B cell (primary cell): ENCODE measurements around the gene ZMYND15. TPM values are rescaled to one million over a fixed set of nuclear protein-coding genes. Genes with fewer than 3 reads are reported as not detected.

Experiments
- ATAC-seq: fragments of 200-7000 bp; cut with Tn5 transposase; one replicate; pipeline ENCODE4 v1.10.0; 2021; ENCODE audit warnings: low read depth, mild to moderate bottlenecking, moderate number of reproducible peaks, moderate library complexity
- CTCF ChIA-PET: fragments of 350-600 bp; sonication (Branson Sonifier 250); formaldehyde crosslinking; loops from one replicate; lab custom pipeline; 2021; ENCODE audit warnings: antibody characterized with exemption, inconsistent platforms; lab: Charles Lee
- POLR2A ChIA-PET: fragments of 350-600 bp; sonication (Branson Sonifier 250); formaldehyde crosslinking; loops from one replicate; lab custom pipeline; 2021; ENCODE audit warnings: antibody characterized with exemption; lab: Charles Lee
- DNase-seq: peaks from one replicate; pipeline ENCODE4 v3.0.0; 2013
- H2AFZ ChIP-seq: 2 replicates; pipeline ENCODE4 v1.6.1; 2012; ENCODE audit warnings: mild to moderate bottlenecking, low read depth, low read length; ENCODE audit not compliant: insufficient read depth, poor library complexity, severe bottlenecking
- H3K27ac ChIP-seq, 2 donors: 1 replicate in 1 of 2; 2 replicates in 1 of 2; pipeline ENCODE4 v1.5.1; 2012 to 2013; ENCODE audit warnings: low read length in 2 of 2, mild to moderate bottlenecking in 2 of 2, moderate library complexity in 1 of 2
- H3K27me3 ChIP-seq, 4 experiments: fragments of 200-600 bp in 1 of 4; sonication (generic) in 1 of 4; replicated peaks in 1 of 4; 1 replicate in 2 of 4; 2 replicates in 2 of 4; pipeline versions ENCODE4 v1.6.1 to v1.7.0; 2013 to 2016; ENCODE audit warnings: low read length in 3 of 4, mild to moderate bottlenecking in 2 of 4, mixed read lengths in 1 of 4, moderate library complexity in 1 of 4; ENCODE audit not compliant: insufficient read depth in 4 of 4, control insufficient read depth in 3 of 4; ENCODE audit errors: control extremely low read depth in 1 of 4
- H3K36me3 ChIP-seq, 2 experiments: replicated peaks in 1 of 2; 1 replicate in 1 of 2; 2 replicates in 1 of 2; pipeline versions ENCODE4 v1.6.1 to v1.7.1; 2013; ENCODE audit warnings: low read length in 1 of 2; ENCODE audit not compliant: insufficient read depth in 2 of 2, control insufficient read depth in 1 of 2; ENCODE audit errors: control extremely low read depth in 1 of 2, extremely low read depth in 1 of 2
- H3K4me1 ChIP-seq, 2 donors: fragments of 200-600 bp in 1 of 2; sonication (generic) in 1 of 2; 1 replicate in 1 of 2; 2 replicates in 1 of 2; pipeline versions ENCODE4 v1.5.1 to v1.6.1; 2013 to 2017; ENCODE audit warnings: low read length in 2 of 2; ENCODE audit not compliant: control insufficient read depth in 2 of 2, insufficient read depth in 2 of 2
- H3K4me2 ChIP-seq: replicated peaks from 2 replicates; pipeline ENCODE3; 2012; ENCODE audit warnings: mild to moderate bottlenecking, low read depth, low read length; ENCODE audit not compliant: poor library complexity, severe bottlenecking
- H3K4me3 ChIP-seq, 5 experiments: fragments of 200-600 bp in 1 of 5; sonication (generic) in 1 of 5; 1 replicate in 3 of 5; 2 replicates in 2 of 5; pipeline versions ENCODE4 v1.5.1 to v1.7.0; 2011 to 2016; ENCODE audit warnings: low read length in 4 of 5, mild to moderate bottlenecking in 4 of 5, low read depth in 2 of 5, control low read depth in 1 of 5, moderate library complexity in 1 of 5; ENCODE audit not compliant: insufficient read depth in 1 of 5; ENCODE audit errors: control extremely low read depth in 1 of 5, extremely low read depth in 1 of 5
- H3K79me2 ChIP-seq: fragments of 200-600 bp; sonication (generic); one replicate; pipeline ENCODE4 v1.6.0; 2016; ENCODE audit warnings: low read length; ENCODE audit not compliant: control insufficient read depth, insufficient read depth
- H3K9ac ChIP-seq: fragments of 200-600 bp; sonication (generic); 2 replicates; pipeline ENCODE4 v1.6.1; 2017; ENCODE audit warnings: mild to moderate bottlenecking, low read length, moderate library complexity
- H3K9me3 ChIP-seq, 3 donors: one replicate each; pipeline versions ENCODE4 v1.6.1 to v1.7.1; 2013; ENCODE audit warnings: low read length in 2 of 3; ENCODE audit not compliant: control insufficient read depth in 2 of 3, insufficient read depth in 1 of 3; ENCODE audit errors: control extremely low read depth in 1 of 3
- H4K20me1 ChIP-seq: 2 replicates; pipeline ENCODE4 v1.6.0; 2012; ENCODE audit warnings: mild to moderate bottlenecking, low read length; ENCODE audit not compliant: insufficient read depth, control insufficient read depth, poor library complexity, severe bottlenecking
- H3K27ac Mint-ChIP-seq: one replicate; pipeline ENCODE4 v1.8.0; 2021; ENCODE audit warnings: mixed read lengths
- H3K27me3 Mint-ChIP-seq: one replicate; pipeline ENCODE4 v1.8.0; 2021; ENCODE audit warnings: mixed read lengths
- H3K4me1 Mint-ChIP-seq: one replicate; pipeline ENCODE4 v1.8.0; 2021; ENCODE audit warnings: mixed read lengths
- H3K4me3 Mint-ChIP-seq: one replicate; pipeline ENCODE4 v1.8.0; 2021; ENCODE audit warnings: mixed read lengths
- H3K9me3 Mint-ChIP-seq: one replicate; pipeline ENCODE4 v1.8.0; 2022; ENCODE audit warnings: mixed read lengths; ENCODE audit not compliant: insufficient read depth
- CTCF ChIP-seq: fragments of 200-600 bp; IDR thresholded peaks from one replicate; pipeline ENCODE4 v1.8.0; 2022; ENCODE audit warnings: antibody characterized with exemption, mild to moderate bottlenecking
- EZH2 ChIP-seq: IDR thresholded peaks from 2 replicates; pipeline ENCODE4 v1.6.1; 2012; ENCODE audit warnings: borderline replicate concordance, low read depth, mild to moderate bottlenecking, moderate library complexity, low read length; ENCODE audit not compliant: insufficient read depth, poor library complexity, severe bottlenecking
- WGBS: methylation state at CpG from one replicate; pipeline ENCODE4 v1.1.5; 2013; ENCODE audit warnings: missing lambda C conversion rate; ENCODE audit not compliant: insufficient coverage; 5-methylcytosine and 5-hydroxymethylcytosine counted together
- intact Hi-C: fragments of 100-400 bp; cut with micrococcal nuclease; formaldehyde crosslinking; loops from one replicate; pipeline ENCODE4 v1.10.0; 2022
- polyA plus RNA-seq: library from polyadenylated mRNA; depleted of rRNA; stranded (reverse); fragments of >200 nt; gene quantifications from 2 replicates; pipeline ENCODE4 v1.2.3, GENCODE V29; 2012
- total RNA-seq, 2 donors: library from RNA; stranded (reverse); fragments of 120-200 nt in 1 of 2; gene quantifications; 1 replicate in 1 of 2; 2 replicates in 1 of 2; pipeline versions ENCODE4 v1.2.3 to v1.2.4, GENCODE V29; 2013 to 2022

The ZMYND15 gene
- total and polyA plus RNA-seq, 2 donors (not counting 1 experiment from before 2014, with no cell fraction given) = 0.72 to 2.5 TPM

GRCh38 chr17:4788807-4789700, 49.4 kb downstream of the ZMYND15 start, which contains the start of gene GLTPD2:
TSS of gene GLTPD2 (plus strand) at chr17:4788964. CDS start at chr17:4789012, 48 bp downstream.
- WGBS = 31% methylated on average over 61 of the region's 62 CpGs
- ChIA-PET POLR2A (interaction anchor here (0.8 to 1.7 kb wide), 6 partner anchors 19 to 179 kb away, joined by 3 to 5 read pairs (median 4); partner anchors contain the start of genes MED11, MINK1, PFN1 and SPAG7), CTCF (interaction anchor here (0.6 to 3.2 kb wide), 22 partner anchors 13 to 151 kb away, joined by 3 to 36 read pairs (median 5); partner anchors contain the start of genes ARRB2, C17orf114, CHRNE and CXCL16)
- intact Hi-C loops = no loop called here
- H2AFZ ChIP-seq = peak within 1 kb of the TSS; percentile 86
- no peaks in the 10 kb centered on the region for H3K9me3 Mint-ChIP-seq
- no peaks in the 10 kb centered on the region for H4K20me1 ChIP-seq
- no peak for ATAC-seq
- no peaks in the 10 kb centered on the region for H3K36me3 ChIP-seq
- H3K4me1 Mint-ChIP-seq = peaks cover 30% of the 10 kb centered on the region
- no peaks in the 10 kb centered on the region for H3K79me2 ChIP-seq
- H3K4me1 ChIP-seq = peaks cover 28 to 34% of the 10 kb centered on the region in 2 donors
- H3K4me3 Mint-ChIP-seq = peak within 1 kb of the TSS; percentile 94
- H3K27me3 Mint-ChIP-seq = peaks cover 27% of the 10 kb centered on the region
- H3K4me3 ChIP-seq = peak within 1 kb of the TSS in 4 of 5 experiments; percentile 55 to 70 (median 63)
- DNase-seq = no peak
- H3K9ac ChIP-seq = peak within 1 kb of the TSS; percentile 70
- H3K27ac ChIP-seq = no peak within 1 kb of the TSS
- H3K9me3 ChIP-seq = peaks cover 0 to 27% (median 0%) of the 10 kb centered on the region in 3 donors
- H3K27me3 ChIP-seq = peaks cover 0 to 53% (median 32%) of the 10 kb centered on the region in 4 experiments
- H3K4me2 ChIP-seq = peak within 1 kb of the TSS; percentile 95
- peak within 1 kb of the TSS; percentile 78 for H3K27ac Mint-ChIP-seq
- TF ChIP-seq CTCF (no peak), EZH2 (no peak)
